OCI-LY7 (cell line): ENCODE results near the gene CCT7. TPM values are rescaled to one million over a fixed set of nuclear protein-coding genes. Genes with fewer than 3 reads are reported as not detected.

Source experiments
- BruUV-seq: library from RNA; stranded (reverse); fragments of 400-500 nt; replicated peaks from 2 replicates; lab custom pipeline; 2021; lab: Mats Ljungman, UMichigan
- CTCF ChIA-PET: fragments of 300-600 bp; sonication (Branson Sonifier 250); formaldehyde crosslinking; loops from one replicate; lab custom pipeline; 2022; ENCODE audit warnings: antibody characterized with exemption; ENCODE audit not compliant: unreplicated experiment; lab: Charles Lee
- POLR2A ChIA-PET: fragments of 300-600 bp; sonication (Branson Sonifier 250); formaldehyde crosslinking; loops from one replicate; lab custom pipeline; 2022; ENCODE audit warnings: antibody characterized with exemption; lab: Charles Lee
- DNase-seq: peaks from one replicate; pipeline ENCODE4 v3.0.0-alpha.2; 2015; ENCODE audit warnings: low spot score
- H2AFZ ChIP-seq: fragments of 200-600 bp; sonication (generic), shearing (Covaris generic); 2 replicates; pipeline ENCODE4 v1.6.1; 2014; ENCODE audit warnings: mild to moderate bottlenecking, antibody characterized with exemption, low read length, moderate library complexity
- H3K27ac ChIP-seq: fragments of 200-600 bp; sonication (generic); 2 replicates; pipeline ENCODE4 v1.5.1; 2014; ENCODE audit warnings: mixed run types, low read depth, mild to moderate bottlenecking, moderate library complexity, low read length, inconsistent platforms; ENCODE audit not compliant: poor library complexity, severe bottlenecking
- H3K36me3 ChIP-seq: fragments of 200-600 bp; sonication (generic); 2 replicates; pipeline ENCODE4 v1.6.1; 2014; ENCODE audit warnings: mild to moderate bottlenecking, antibody characterized with exemption, low read length, moderate library complexity, mixed read lengths; ENCODE audit not compliant: insufficient read depth
- H3K4me1 ChIP-seq: fragments of 200-600 bp; sonication (generic); 2 replicates; pipeline ENCODE4 v1.5.1; 2014; ENCODE audit warnings: mild to moderate bottlenecking, low read length; ENCODE audit not compliant: insufficient read depth, poor library complexity, severe bottlenecking
- H3K4me2 ChIP-seq: fragments of 200-600 bp; sonication (generic); 2 replicates; pipeline ENCODE4 v1.6.1; 2014; ENCODE audit warnings: mild to moderate bottlenecking, low read length
- H3K4me3 ChIP-seq: fragments of 200-600 bp; sonication (generic); 2 replicates; pipeline ENCODE4 v1.5.1; 2014; ENCODE audit warnings: mild to moderate bottlenecking, low read depth, low read length; ENCODE audit not compliant: poor library complexity, severe bottlenecking
- H3K79me2 ChIP-seq: fragments of 200-600 bp; sonication (generic); 2 replicates; pipeline ENCODE4 v1.6.1; 2016; ENCODE audit warnings: low read depth, mild to moderate bottlenecking, low read length, moderate library complexity, mixed read lengths; ENCODE audit not compliant: insufficient read depth
- H3K9me2 ChIP-seq: fragments of 200-600 bp; sonication (generic); 2 replicates; pipeline ENCODE4 v1.6.1; 2016; ENCODE audit warnings: mild to moderate bottlenecking, low read length, mixed read lengths; ENCODE audit not compliant: insufficient read depth
- H3K9me3 ChIP-seq: fragments of 200-600 bp; sonication (generic); 2 replicates; pipeline ENCODE4 v1.6.1; 2014; ENCODE audit warnings: mild to moderate bottlenecking, mixed run types, low read length, mixed read lengths
- H4K20me1 ChIP-seq: fragments of 200-600 bp; sonication (generic); 2 replicates; pipeline ENCODE4 v1.6.1; 2014; ENCODE audit warnings: mild to moderate bottlenecking, antibody characterized with exemption, low read length, moderate library complexity, mixed read lengths; ENCODE audit not compliant: insufficient read depth
- CTCF ChIP-seq: fragments of 200-600 bp; sonication (generic); conservative IDR thresholded peaks from 2 replicates; pipeline ENCODE4 v1.5.1; 2014; ENCODE audit warnings: mild to moderate bottlenecking, antibody characterized with exemption, low read length, moderate library complexity, mixed read lengths
- EZH2phosphoT487 ChIP-seq: fragments of 200-600 bp; sonication (generic); IDR thresholded peaks from 2 replicates; pipeline ENCODE4 v1.6.1; 2018; ENCODE audit warnings: low read depth, borderline replicate concordance, mild to moderate bottlenecking, mixed run types, antibody characterized with exemption, low read length, moderate library complexity, mixed read lengths
- intact Hi-C: fragments of 100-400 bp; cut with micrococcal nuclease; formaldehyde crosslinking; loops from one replicate; pipeline ENCODE4 v1.10.0; 2022; ENCODE audit not compliant: unreplicated experiment
- total RNA-seq, 2 experiments: library from RNA; depleted of rRNA in 1 of 2; stranded (reverse); fragments of >200 nt in 1 of 2; shearing (Covaris generic) in 1 of 2; gene quantifications; 2 replicates each; pipeline ENCODE4 v1.2.3, GENCODE V29; 2014 to 2022

Gene CCT7
- total RNA-seq, 2 experiments from 2014 or later, result 334 to 347 TPM

GRCh38 chr2:73257021-73257420 is 22.9 kb downstream of the CCT7 start:
- POLR2A ChIA-PET, result no interaction called here
- CTCF ChIA-PET, result no interaction called here
- intact Hi-C loops, result no loop called here

GRCh38 chr2:73257425-73258125 is 23.5 kb downstream of the CCT7 start:
- DNase-seq, result no peak
- intact Hi-C loops, result no loop called here
- TF ChIP-seq EZH2phosphoT487 (no peak), CTCF (no peak)
- Histone ChIP-seq H3K27ac (no peak overlapping the region), H3K4me2 (no peak overlapping the region), H3K36me3 (peaks cover 85% of the 10 kb centered on the region), H3K79me2 (no peaks in the 10 kb centered on the region), H3K4me3 (no peak overlapping the region), H3K9me3 (no peaks in the 10 kb centered on the region), H2AFZ (no peak overlapping the region), H4K20me1 (no peaks in the 10 kb centered on the region), H3K9me2 (no peaks in the 10 kb centered on the region), H3K4me1 (no peaks in the 10 kb centered on the region)
- CTCF ChIA-PET, result no interaction called here
- BruUV-seq, result no TSS peak
- POLR2A ChIA-PET, result no interaction called here

More at GRCh38 chr2:73257021-73257420, 22.9 kb downstream of the CCT7 start:
- Histone ChIP-seq H3K4me1 (no peaks in the 10 kb centered on the region), H3K4me2 (no peak overlapping the region), H3K9me2 (no peaks in the 10 kb centered on the region), H3K9me3 (no peaks in the 10 kb centered on the region), H2AFZ (no peak overlapping the region), H3K27ac (no peak overlapping the region), H4K20me1 (no peaks in the 10 kb centered on the region), H3K79me2 (no peaks in the 10 kb centered on the region), H3K36me3 (peaks cover 85% of the 10 kb centered on the region), H3K4me3 (no peak overlapping the region)
- DNase-seq, result no peak
- BruUV-seq, result no TSS peak
- TF ChIP-seq EZH2phosphoT487 (no peak), CTCF (no peak)
